BE2C (cell line): ENCODE measurements around the gene NPAS3.

Experiments
- DNase-seq: peaks from one replicate; pipeline ENCODE4 v3.0.0-alpha.2; 2020
- H3K27me3 ChIP-seq: fragments of 250-450 bp; sonication (Bioruptor Pico); 2 replicates; pipeline ENCODE4 v1.5.1; 2020; ENCODE audit warnings: mild to moderate bottlenecking
- H3K36me3 ChIP-seq: fragments of 250-450 bp; sonication (Bioruptor Pico); 2 replicates; pipeline ENCODE4 v1.5.1; 2020; ENCODE audit warnings: mild to moderate bottlenecking
- H3K4me1 ChIP-seq: fragments of 250-450 bp; sonication (Bioruptor Pico); 2 replicates; pipeline ENCODE4 v1.5.1; 2020
- H3K4me3 ChIP-seq: 2 replicates; pipeline ENCODE4 v1.5.1; 2011; ENCODE audit warnings: low read depth, low read length
- H3K9me3 ChIP-seq: fragments of 250-450 bp; sonication (Bioruptor Pico); 2 replicates; pipeline ENCODE4 v1.5.1; 2020
- CTCF ChIP-seq: IDR thresholded peaks from 2 replicates; pipeline ENCODE4 v1.5.1; 2012; ENCODE audit warnings: mild to moderate bottlenecking, low read depth, low read length

Gene NPAS3

GRCh38 chr14:33573301-33573880 lies 634.7 kb downstream of the NPAS3 start:
- no peaks in the 10 kb centered on the region for H3K27me3 ChIP-seq
- H3K4me1 ChIP-seq: peaks cover 11% of the 10 kb centered on the region
- no peaks in the 10 kb centered on the region for H3K9me3 ChIP-seq
- H3K4me3 ChIP-seq: no peak overlapping the region
- no peak for DNase-seq
- H3K36me3 ChIP-seq: no peaks in the 10 kb centered on the region
- no peak for TF ChIP-seq CTCF

GRCh38 chr14:33576014-33576413 lies 637.3 kb downstream of the NPAS3 start:
- Histone ChIP-seq H3K36me3 (no peaks in the 10 kb centered on the region), H3K9me3 (no peaks in the 10 kb centered on the region), H3K4me1 (peaks cover under 1% of the 10 kb centered on the region; the same call in 1 of the 2 replicates), H3K4me3 (no peak overlapping the region), H3K27me3 (no peaks in the 10 kb centered on the region)
- no peak for DNase-seq
- TF ChIP-seq CTCF: no peak

- Histone ChIP-seq H3K4me1 (no peaks in the 10 kb centered on the region), H3K27me3 (no peaks in the 10 kb centered on the region), H3K4me3 (no peak overlapping the region), H3K9me3 (no peaks in the 10 kb centered on the region), H3K36me3 (no peaks in the 10 kb centered on the region)
- DNase-seq: no peak
- TF ChIP-seq CTCF: no peak
These were observed 640.0 kb downstream of the NPAS3 start for GRCh38 chr14:33578461-33579216.

- H3K4me1 ChIP-seq: no peaks in the 10 kb centered on the region
- no peak overlapping the region for H3K4me3 ChIP-seq
- no peaks in the 10 kb centered on the region for H3K36me3 ChIP-seq
- H3K27me3 ChIP-seq: no peaks in the 10 kb centered on the region
- no peaks in the 10 kb centered on the region for H3K9me3 ChIP-seq
- DNase-seq: no peak
- TF ChIP-seq CTCF: no peak
These were observed 641.6 kb downstream of the NPAS3 start for GRCh38 chr14:33580231-33580749.

GRCh38 chr14:33580841-33581240 lies 642.2 kb downstream of the NPAS3 start:
- Histone ChIP-seq H3K4me3 (no peak overlapping the region), H3K27me3 (no peaks in the 10 kb centered on the region), H3K9me3 (no peaks in the 10 kb centered on the region), H3K36me3 (no peaks in the 10 kb centered on the region), H3K4me1 (no peaks in the 10 kb centered on the region)
- TF ChIP-seq CTCF: no peak
- DNase-seq: no peak

- Histone ChIP-seq H3K27me3 (no peaks in the 10 kb centered on the region), H3K4me1 (no peaks in the 10 kb centered on the region; the same call in 1 of the 2 replicates), H3K36me3 (no peaks in the 10 kb centered on the region), H3K4me3 (no peak overlapping the region), H3K9me3 (no peaks in the 10 kb centered on the region)
- DNase-seq: no peak
- no peak for TF ChIP-seq CTCF
These were observed 646.0 kb downstream of the NPAS3 start for GRCh38 chr14:33584697-33585096.
